Neuronal stem cell (in vitro differentiated cells): ENCODE measurements around the gene CBX4.

Source experiments
- DNase-seq: peaks from one replicate; pipeline ENCODE4 v3.0.0-alpha.2; 2013; ENCODE audit warnings: low spot score
- H2AFZ ChIP-seq: one replicate; pipeline ENCODE4 v1.6.1; 2013; ENCODE audit warnings: mild to moderate bottlenecking, low read length, inconsistent platforms
- H2AK5ac ChIP-seq: 2 replicates; pipeline ENCODE4 v1.6.1; 2013; ENCODE audit warnings: low read depth, mild to moderate bottlenecking, inconsistent platforms, low read length, moderate library complexity, mixed read lengths
- H2BK120ac ChIP-seq: 2 replicates; pipeline ENCODE4 v1.6.1; 2013; ENCODE audit warnings: low read depth, mild to moderate bottlenecking, inconsistent platforms, low read length, moderate library complexity, mixed read lengths
- H2BK12ac ChIP-seq: one replicate; pipeline ENCODE4 v1.6.1; 2013; ENCODE audit warnings: low read length, inconsistent platforms
- H2BK15ac ChIP-seq: 2 replicates; pipeline ENCODE4 v1.6.1; 2013; ENCODE audit warnings: mild to moderate bottlenecking, low read length, inconsistent platforms, mixed read lengths
- H2BK5ac ChIP-seq: one replicate; pipeline ENCODE4 v1.6.1; 2013; ENCODE audit warnings: inconsistent platforms, mild to moderate bottlenecking, low read length, moderate library complexity
- H3K14ac ChIP-seq: one replicate; pipeline ENCODE4 v1.6.1; 2013; ENCODE audit warnings: low read length, inconsistent platforms
- H3K18ac ChIP-seq: 2 replicates; pipeline ENCODE4 v1.6.1; 2013; ENCODE audit warnings: low read length, inconsistent platforms
- H3K23ac ChIP-seq: 2 replicates; pipeline ENCODE4 v1.6.1; 2013; ENCODE audit warnings: low read depth, mild to moderate bottlenecking, mixed read lengths, low read length, inconsistent platforms; ENCODE audit not compliant: poor library complexity
- H3K27ac ChIP-seq: replicated peaks from 3 replicates; pipeline ENCODE4 v1.5.1; 2013; ENCODE audit warnings: low read length, inconsistent platforms
- H3K27me3 ChIP-seq, 3 experiments: 2 replicates each; pipeline ENCODE4 v1.6.1; 2013; ENCODE audit warnings: low read length in 3 of 3, mild to moderate bottlenecking in 2 of 3, inconsistent platforms in 1 of 3, low read depth in 1 of 3, mixed read lengths in 1 of 3, moderate library complexity in 1 of 3; ENCODE audit not compliant: control insufficient read depth in 3 of 3, insufficient read depth in 3 of 3
- H3K36me3 ChIP-seq, 2 donors: replicated peaks in 1 of 2; 2 replicates each; pipeline ENCODE4 v1.6.1; 2013; ENCODE audit warnings: low read length in 2 of 2; ENCODE audit not compliant: control insufficient read depth in 2 of 2, insufficient read depth in 2 of 2
- H3K4ac ChIP-seq: 2 replicates; pipeline ENCODE4 v1.6.1; 2013; ENCODE audit warnings: inconsistent platforms, mild to moderate bottlenecking, low read length, moderate library complexity
- H3K4me1 ChIP-seq, 2 donors: 1 replicate in 1 of 2; 2 replicates in 1 of 2; pipeline ENCODE4 v1.6.1; 2013; ENCODE audit warnings: low read length in 2 of 2, low read depth in 1 of 2; ENCODE audit not compliant: control insufficient read depth in 2 of 2, insufficient read depth in 1 of 2
- H3K4me2 ChIP-seq: one replicate; pipeline ENCODE4 v1.6.1; 2013; ENCODE audit warnings: mild to moderate bottlenecking, low read length, inconsistent platforms; ENCODE audit not compliant: insufficient read depth, poor library complexity, severe bottlenecking
- H3K4me3 ChIP-seq, 2 donors: 2 replicates each; pipeline ENCODE4 v1.5.1; 2013; ENCODE audit warnings: low read length in 2 of 2, mild to moderate bottlenecking in 2 of 2, inconsistent platforms in 1 of 2, moderate library complexity in 1 of 2
- H3K79me1 ChIP-seq: one replicate; pipeline ENCODE4 v1.6.1; 2013; ENCODE audit warnings: low read depth, mild to moderate bottlenecking, inconsistent platforms, low read length, moderate library complexity
- H3K9ac ChIP-seq: one replicate; pipeline ENCODE4 v1.6.1; 2013; ENCODE audit warnings: mild to moderate bottlenecking, low read depth, low read length, inconsistent platforms; ENCODE audit not compliant: poor library complexity
- H3K9me3 ChIP-seq, 2 donors: replicated peaks in 1 of 2; 2 replicates each; pipeline versions ENCODE3 to v1.6.1; 2013; ENCODE audit warnings: low read length in 2 of 2, mild to moderate bottlenecking in 2 of 2, inconsistent platforms in 1 of 2, low read depth in 1 of 2, mixed read lengths in 1 of 2, moderate library complexity in 1 of 2; ENCODE audit not compliant: control insufficient read depth in 2 of 2, insufficient read depth in 1 of 2
- H4K8ac ChIP-seq: one replicate; pipeline ENCODE4 v1.6.1; 2013; ENCODE audit warnings: low read depth, mild to moderate bottlenecking, inconsistent platforms, low read length, moderate library complexity
- H4K91ac ChIP-seq: one replicate; pipeline ENCODE4 v1.6.1; 2013; ENCODE audit warnings: low read length, low read depth, mild to moderate bottlenecking, inconsistent platforms; ENCODE audit not compliant: poor library complexity
- WGBS, 2 donors: extraction: QIAGEN DNeasy Blood & Tissue Kit; methylation state at CpG; one replicate each; pipeline ENCODE4 v1.1.7; 2013; ENCODE audit warnings: missing lambda C conversion rate in 2 of 2, mixed read lengths in 1 of 2; ENCODE audit not compliant: insufficient read length in 2 of 2, insufficient replicate concordance in 1 of 2; ENCODE audit errors: extremely low coverage in 2 of 2; 5-methylcytosine and 5-hydroxymethylcytosine counted together

The CBX4 gene

GRCh38 chr17:79815836-79816461 lies 23.3 kb downstream of the CBX4 start:
- peak overlapping the region; percentile 1 for H2BK12ac ChIP-seq
- no peaks in the 10 kb centered on the region for H3K36me3 ChIP-seq
- no peak for DNase-seq
- H4K8ac ChIP-seq: no peak overlapping the region
- no peak overlapping the region for H3K27ac ChIP-seq
- H2BK5ac ChIP-seq: no peak overlapping the region
- peaks cover 50 to 83% (median 79%) of the 10 kb centered on the region in 3 experiments for H3K27me3 ChIP-seq
- peak overlapping the region; percentile 97 for H3K18ac ChIP-seq
- no peak overlapping the region for H3K4me3 ChIP-seq
- H3K23ac ChIP-seq: peak overlapping the region; percentile 90
- H2AFZ ChIP-seq: no peak overlapping the region
- H3K14ac ChIP-seq: peak overlapping the region; percentile 92
- peak overlapping the region; percentile 99 for H2AK5ac ChIP-seq
- peak overlapping the region; percentile 72 for H3K9ac ChIP-seq
- H3K4me1 ChIP-seq: peaks cover 21 to 22% of the 10 kb centered on the region in 2 donors
- peaks cover 3 to 6% of the 10 kb centered on the region in 2 donors for H3K9me3 ChIP-seq
- H2BK120ac ChIP-seq: peak overlapping the region; percentile 88
- peak overlapping the region; percentile 60 for H3K4me2 ChIP-seq
- WGBS, 2 donors: no CpG with 5 or more reads among the region's 41 CpGs
- peak overlapping the region; percentile 99 for H2BK15ac ChIP-seq
- no peaks in the 10 kb centered on the region for H3K79me1 ChIP-seq
- H3K4ac ChIP-seq: no peak overlapping the region
- no peak overlapping the region for H4K91ac ChIP-seq

- Histone ChIP-seq H3K4me3 (peak overlapping the region in 1 of 2 donors; percentile 50), H3K4me2 (peak overlapping the region; percentile 60), H3K4me1 (peaks cover 24 to 25% of the 10 kb centered on the region in 2 donors), H4K8ac (no peak overlapping the region), H2BK120ac (peak overlapping the region; percentile 95), H3K27ac (no peak overlapping the region), H3K79me1 (no peaks in the 10 kb centered on the region), H3K18ac (peak overlapping the region; percentile 97), H3K27me3 (peaks cover 53 to 88% (median 73%) of the 10 kb centered on the region in 3 experiments), H3K9ac (peak overlapping the region; percentile 72), H2BK12ac (peak overlapping the region; percentile 67), H3K9me3 (peaks cover 3 to 6% of the 10 kb centered on the region in 2 donors), H2BK15ac (peak overlapping the region; percentile 99), H3K36me3 (no peaks in the 10 kb centered on the region), H4K91ac (no peak overlapping the region), H2BK5ac (peak overlapping the region; percentile 85), H3K4ac (no peak overlapping the region), H3K14ac (peak overlapping the region; percentile 92), H2AK5ac (peak overlapping the region; percentile 99), H3K23ac (peak overlapping the region; percentile 90), H2AFZ (no peak overlapping the region)
- DNase-seq: no peak
- no CpG with 5 or more reads among the region's 96 CpGs for WGBS, 2 donors
Measured at GRCh38 chr17:79814974-79815835, 24.0 kb downstream of the CBX4 start.

- Histone ChIP-seq H2BK5ac (peak overlapping the region; percentile 85), H3K36me3 (no peaks in the 10 kb centered on the region), H3K14ac (peak overlapping the region; percentile 47), H2AK5ac (peak overlapping the region; percentile 99), H3K23ac (peak overlapping the region; percentile 94), H3K4me2 (peak overlapping the region; percentile 85), H2BK12ac (peak overlapping the region; percentile 67), H4K8ac (no peak overlapping the region), H3K4ac (peak overlapping the region; percentile 96), H2AFZ (peak overlapping the region; percentile 82), H3K4me1 (peaks cover 26 to 29% of the 10 kb centered on the region in 2 donors), H3K9me3 (peaks cover 3 to 6% of the 10 kb centered on the region in 2 donors), H3K18ac (peak overlapping the region; percentile 97), H3K79me1 (no peaks in the 10 kb centered on the region), H4K91ac (peak overlapping the region; percentile 81), H3K4me3 (no peak overlapping the region), H2BK15ac (peak overlapping the region; percentile 99), H3K27ac (no peak overlapping the region), H3K27me3 (peaks cover 54 to 86% (median 65%) of the 10 kb centered on the region in 3 experiments), H2BK120ac (peak overlapping the region; percentile 95), H3K9ac (peak overlapping the region; percentile 67)
- no peak for DNase-seq
- WGBS, 2 donors: no CpG with 5 or more reads among the region's 43 CpGs
Measured at GRCh38 chr17:79814127-79814973, 24.9 kb downstream of the CBX4 start.
